ENCODE measurements around the gene EFCAB8. TPM values are rescaled to one million over a fixed set of nuclear protein-coding genes. Genes with fewer than 3 reads are reported as not detected.
"Not testable (repeated sequence)": the region's sequence is repeated elsewhere in the genome, so short reads cannot be mapped to it uniquely, and the experiment has no call there.

Gene EFCAB8
- total and polyA plus RNA-seq, 4 donors: 0.10 to 0.36 (median 0.20) TPM

DNA sequence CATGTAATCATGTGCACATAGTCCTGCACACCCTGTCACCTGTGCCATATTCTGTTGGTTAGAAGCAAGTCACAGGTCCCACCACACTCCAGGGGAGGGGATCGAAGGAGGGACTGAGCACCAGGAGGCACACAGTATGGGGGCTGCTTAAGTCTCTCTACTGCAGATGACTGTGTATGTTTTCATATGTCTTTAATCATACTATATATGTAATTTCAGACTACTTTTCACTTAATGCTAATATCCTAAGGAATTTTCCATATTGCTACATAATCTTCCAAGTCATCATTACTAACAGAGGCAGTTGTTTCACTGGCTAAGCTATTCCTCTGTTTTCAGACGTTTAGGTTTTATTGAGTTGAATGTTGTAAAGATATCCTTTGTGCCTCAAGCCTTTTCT, 10.8 kb downstream of the EFCAB8 start:
- no peaks in the 10 kb centered on the region for H3K4me1 ChIP-seq (ENCODE audit: control insufficient read depth, insufficient read depth, low read length)
- H3K36me3 ChIP-seq (ENCODE audit: control insufficient read depth, insufficient read depth, low read length): no peaks in the 10 kb centered on the region
- H3K4me3 ChIP-seq (ENCODE audit: low read depth, low read length): no peak overlapping the region
- no peaks in the 10 kb centered on the region for H3K27me3 ChIP-seq (ENCODE audit: control insufficient read depth, insufficient read depth, low read length)
- no peak overlapping the region for H3K27ac ChIP-seq (ENCODE audit: low read depth, low read length)
- no peaks in the 10 kb centered on the region for H3K9me3 ChIP-seq (ENCODE audit: control insufficient read depth, insufficient read depth, low read length)
- no peak for DNase-seq (ENCODE audit: low read depth in 4 of 6, low spot score in 6 of 6)
- no CpG with 5 or more reads among the region's 2 CpGs for WGBS (ENCODE audit: insufficient coverage)

DNA sequence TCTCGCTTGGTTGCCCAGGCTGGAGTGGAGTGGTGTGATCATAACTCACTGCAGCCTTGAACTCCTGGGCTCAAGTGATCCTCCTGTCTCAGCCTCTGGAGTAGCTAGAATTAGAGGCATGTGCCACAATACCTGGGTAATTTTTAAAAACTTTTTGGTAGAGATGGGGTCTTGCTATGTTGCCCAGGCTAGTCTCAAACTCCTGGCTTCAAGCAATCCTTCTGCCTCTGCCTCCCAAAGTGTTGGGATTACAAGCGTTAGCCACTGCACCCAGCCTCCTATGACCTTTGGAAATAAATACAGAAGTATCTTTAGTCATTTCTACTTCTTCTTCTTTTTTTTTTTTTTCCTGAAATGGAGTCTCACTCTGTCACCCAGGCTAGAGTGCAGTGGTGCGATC, 11.8 kb downstream of the EFCAB8 start:
- H3K4me1 ChIP-seq (ENCODE audit: control insufficient read depth, insufficient read depth, low read length); H3K27me3 ChIP-seq (ENCODE audit: control insufficient read depth, insufficient read depth, low read length); H3K36me3 ChIP-seq (ENCODE audit: control insufficient read depth, insufficient read depth, low read length); H3K27ac ChIP-seq (ENCODE audit: low read depth, low read length); H3K4me3 ChIP-seq (ENCODE audit: low read depth, low read length); H3K9me3 ChIP-seq (ENCODE audit: control insufficient read depth, insufficient read depth, low read length); DNase-seq (ENCODE audit: low read depth in 4 of 6, low spot score in 6 of 6): not testable (repeated sequence)
- WGBS (ENCODE audit: insufficient coverage): 100% methylated on average over 1 of the region's 3 CpGs

DNA sequence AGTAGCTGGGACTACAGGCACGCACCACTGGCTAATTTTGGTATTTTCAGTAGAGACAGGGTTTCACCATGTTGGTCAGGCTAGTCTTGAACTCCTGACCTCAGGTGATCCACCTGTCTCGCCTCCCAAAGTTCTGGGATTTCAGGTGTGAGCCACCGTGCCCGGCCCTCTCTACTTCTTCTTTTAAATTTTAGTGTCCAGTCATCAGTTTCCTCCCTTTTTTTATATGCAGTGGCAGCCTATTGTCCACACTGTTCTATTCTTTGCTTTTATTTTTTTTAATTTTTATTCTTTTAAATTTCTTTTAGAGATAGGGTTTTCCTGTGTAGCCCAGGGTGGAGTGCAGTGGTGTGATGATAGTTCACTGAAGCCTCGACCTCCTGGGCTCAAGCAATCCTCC, 12.3 kb downstream of the EFCAB8 start:
- WGBS (ENCODE audit: insufficient coverage): 95% methylated on average over 4 of the region's 5 CpGs
- Histone ChIP-seq H3K27ac (ENCODE audit: low read depth, low read length) (no peak overlapping the region), H3K4me3 (ENCODE audit: low read depth, low read length) (no peak overlapping the region), H3K36me3 (ENCODE audit: control insufficient read depth, insufficient read depth, low read length) (no peaks in the 10 kb centered on the region), H3K27me3 (ENCODE audit: control insufficient read depth, insufficient read depth, low read length) (no peaks in the 10 kb centered on the region), H3K9me3 (ENCODE audit: control insufficient read depth, insufficient read depth, low read length) (no peaks in the 10 kb centered on the region), H3K4me1 (ENCODE audit: control insufficient read depth, insufficient read depth, low read length) (no peaks in the 10 kb centered on the region)
- DNase-seq (ENCODE audit: low read depth in 4 of 6, low spot score in 6 of 6): no peak

DNA sequence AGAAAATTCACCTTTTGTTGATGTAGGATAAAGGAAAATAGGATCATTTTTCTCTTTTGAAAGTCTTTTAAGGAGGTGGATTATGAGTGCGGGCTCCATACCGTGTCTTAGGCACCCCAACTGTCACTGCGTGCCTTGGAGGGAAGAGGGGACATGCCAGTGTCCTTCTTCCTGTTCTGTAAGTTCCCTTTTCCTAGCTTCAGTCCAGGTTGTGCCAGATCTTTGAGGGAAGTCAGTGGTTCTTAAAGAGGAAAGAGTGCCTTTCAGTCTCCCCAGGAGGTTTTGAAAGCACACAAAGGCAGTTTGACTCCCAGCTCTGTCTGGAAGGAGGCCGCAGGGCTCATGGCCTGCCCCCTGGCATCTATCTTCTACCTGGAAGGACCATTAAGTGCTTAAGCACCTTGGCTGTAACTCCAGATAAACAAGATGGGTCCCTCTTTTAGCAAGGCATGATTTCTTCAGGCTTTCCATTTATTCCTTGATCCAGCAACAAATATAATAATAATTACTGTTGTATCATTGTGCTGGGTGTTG, 13.0 kb downstream of the EFCAB8 start:
- no peaks in the 10 kb centered on the region for H3K4me1 ChIP-seq (ENCODE audit: control insufficient read depth, insufficient read depth, low read length)
- H3K9me3 ChIP-seq (ENCODE audit: control insufficient read depth, insufficient read depth, low read length): no peaks in the 10 kb centered on the region
- H3K27ac ChIP-seq (ENCODE audit: low read depth, low read length): no peak overlapping the region
- H3K36me3 ChIP-seq (ENCODE audit: control insufficient read depth, insufficient read depth, low read length): no peaks in the 10 kb centered on the region
- H3K27me3 ChIP-seq (ENCODE audit: control insufficient read depth, insufficient read depth, low read length): no peaks in the 10 kb centered on the region
- H3K4me3 ChIP-seq (ENCODE audit: low read depth, low read length): no peak overlapping the region
- 84% methylated on average over 4 of the region's 4 CpGs for WGBS (ENCODE audit: insufficient coverage)
- no peak for DNase-seq (ENCODE audit: low read depth in 4 of 6, low spot score in 6 of 6)

DNA sequence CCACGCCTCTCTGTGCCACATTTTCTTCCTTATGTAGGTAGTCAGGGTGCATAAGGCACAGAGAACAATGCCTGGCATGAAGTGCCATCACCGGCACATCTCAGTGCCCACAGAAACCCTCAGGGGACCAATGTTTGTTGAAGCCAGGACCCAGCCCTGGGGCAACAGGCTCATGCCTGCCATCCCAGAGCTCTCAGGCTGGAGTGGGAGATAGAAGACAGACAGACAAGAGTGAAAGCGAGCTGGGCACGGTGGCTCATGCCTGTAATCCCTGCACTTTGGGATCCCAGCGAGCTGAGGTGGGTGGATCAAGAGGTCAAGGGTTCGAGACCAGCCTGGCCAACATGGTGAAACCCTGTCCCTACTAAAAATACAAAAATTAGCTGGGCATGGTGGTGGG, 13.5 kb downstream of the EFCAB8 start:
- no peak overlapping the region for H3K4me3 ChIP-seq (ENCODE audit: low read depth, low read length)
- H3K27me3 ChIP-seq (ENCODE audit: control insufficient read depth, insufficient read depth, low read length): no peaks in the 10 kb centered on the region
- no peak overlapping the region for H3K27ac ChIP-seq (ENCODE audit: low read depth, low read length)
- H3K4me1 ChIP-seq (ENCODE audit: control insufficient read depth, insufficient read depth, low read length): no peaks in the 10 kb centered on the region
- no peak for DNase-seq (ENCODE audit: low read depth in 4 of 6, low spot score in 6 of 6)
- H3K9me3 ChIP-seq (ENCODE audit: control insufficient read depth, insufficient read depth, low read length): no peaks in the 10 kb centered on the region
- 100% methylated on average over 2 of the region's 6 CpGs for WGBS (ENCODE audit: insufficient coverage)
- H3K36me3 ChIP-seq (ENCODE audit: control insufficient read depth, insufficient read depth, low read length): no peaks in the 10 kb centered on the region

DNA sequence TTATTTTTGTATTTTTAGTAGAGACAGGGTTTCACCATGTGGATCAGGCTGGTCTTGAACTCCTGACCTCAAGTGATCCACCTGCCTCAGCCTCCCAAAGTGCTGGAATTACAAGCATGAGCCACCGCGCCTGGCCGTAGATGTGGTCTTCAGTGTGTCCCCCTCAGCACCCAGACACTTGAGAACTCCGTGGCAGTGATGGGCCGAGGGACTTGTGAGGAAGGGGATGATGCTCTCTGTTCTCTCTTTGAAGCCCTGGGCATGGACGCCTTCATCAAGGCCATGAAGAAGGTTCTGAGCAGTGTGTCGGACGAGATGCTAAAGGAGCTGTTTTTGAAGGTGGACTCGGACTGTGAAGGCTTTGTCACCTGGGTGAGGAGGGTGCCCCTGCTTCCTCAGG, 16.9 kb downstream of the EFCAB8 start:
- H3K4me3 ChIP-seq (ENCODE audit: low read depth, low read length): no peak overlapping the region
- H3K27me3 ChIP-seq (ENCODE audit: control insufficient read depth, insufficient read depth, low read length): no peaks in the 10 kb centered on the region
- no peaks in the 10 kb centered on the region for H3K9me3 ChIP-seq (ENCODE audit: control insufficient read depth, insufficient read depth, low read length)
- no peak for DNase-seq (ENCODE audit: low read depth in 4 of 6, low spot score in 6 of 6)
- no peaks in the 10 kb centered on the region for H3K4me1 ChIP-seq (ENCODE audit: control insufficient read depth, insufficient read depth, low read length)
- H3K27ac ChIP-seq (ENCODE audit: low read depth, low read length): no peak overlapping the region
- H3K36me3 ChIP-seq (ENCODE audit: control insufficient read depth, insufficient read depth, low read length): no peaks in the 10 kb centered on the region
- WGBS (ENCODE audit: insufficient coverage): 90% methylated on average over 6 of the region's 9 CpGs

DNA sequence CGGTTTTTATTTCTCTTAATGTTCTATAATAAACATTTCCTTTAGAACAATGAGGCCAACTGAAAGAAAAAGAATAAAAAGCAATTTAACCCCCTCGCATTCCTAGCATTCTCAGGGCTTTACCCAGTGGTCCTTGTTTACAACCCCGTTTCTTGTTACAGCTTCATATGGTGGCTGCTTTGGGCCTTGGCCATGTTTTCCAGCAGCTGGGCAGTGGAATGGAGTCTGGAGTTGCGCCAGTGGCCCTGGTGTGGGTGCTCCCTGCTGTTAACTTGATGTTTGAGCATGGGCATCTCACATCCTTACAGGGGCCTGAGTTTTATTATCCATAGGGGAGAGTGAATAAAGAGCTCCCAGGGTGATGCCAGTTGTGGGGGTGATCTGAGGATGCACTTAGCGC, 18.8 kb downstream of the EFCAB8 start:
- DNase-seq (ENCODE audit: low read depth in 4 of 6, low spot score in 6 of 6): peak in 2 of 6 donors; percentile 35 to 39
- Histone ChIP-seq H3K27me3 (ENCODE audit: control insufficient read depth, insufficient read depth, low read length) (no peaks in the 10 kb centered on the region), H3K9me3 (ENCODE audit: control insufficient read depth, insufficient read depth, low read length) (no peaks in the 10 kb centered on the region), H3K4me1 (ENCODE audit: control insufficient read depth, insufficient read depth, low read length) (no peaks in the 10 kb centered on the region), H3K4me3 (ENCODE audit: low read depth, low read length) (no peak overlapping the region), H3K27ac (ENCODE audit: low read depth, low read length) (no peak overlapping the region), H3K36me3 (ENCODE audit: control insufficient read depth, insufficient read depth, low read length) (no peaks in the 10 kb centered on the region)
- WGBS (ENCODE audit: insufficient coverage): 58% methylated on average over 4 of the region's 5 CpGs

DNA sequence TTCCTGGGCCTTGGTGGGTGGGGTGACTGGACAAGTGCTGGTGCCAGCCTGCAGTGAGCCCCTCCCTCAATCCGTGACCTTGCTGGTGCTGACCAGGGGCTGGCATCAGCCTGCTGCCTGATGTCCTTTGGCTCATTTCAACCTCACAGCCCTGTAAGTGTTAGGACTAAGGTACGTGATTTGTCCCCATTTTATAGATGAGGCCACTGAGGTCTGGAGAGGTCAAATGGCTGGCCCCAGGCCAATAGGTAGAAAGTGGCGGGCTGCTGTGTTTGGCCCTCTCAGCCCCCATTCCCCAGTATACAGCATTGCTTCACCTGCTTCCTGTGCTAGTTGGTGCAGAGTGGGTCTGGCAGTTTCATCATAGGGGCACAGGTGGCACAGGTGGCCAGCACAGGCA, 20.1 kb downstream of the EFCAB8 start:
- Histone ChIP-seq H3K4me3 (ENCODE audit: low read depth, low read length) (no peak overlapping the region), H3K36me3 (ENCODE audit: control insufficient read depth, insufficient read depth, low read length) (no peaks in the 10 kb centered on the region), H3K4me1 (ENCODE audit: control insufficient read depth, insufficient read depth, low read length) (no peaks in the 10 kb centered on the region), H3K27ac (ENCODE audit: low read depth, low read length) (no peak overlapping the region), H3K27me3 (ENCODE audit: control insufficient read depth, insufficient read depth, low read length) (no peaks in the 10 kb centered on the region), H3K9me3 (ENCODE audit: control insufficient read depth, insufficient read depth, low read length) (no peaks in the 10 kb centered on the region)
- 95% methylated on average over 2 of the region's 3 CpGs for WGBS (ENCODE audit: insufficient coverage)
- no peak for DNase-seq (ENCODE audit: low read depth in 4 of 6, low spot score in 6 of 6)

DNA sequence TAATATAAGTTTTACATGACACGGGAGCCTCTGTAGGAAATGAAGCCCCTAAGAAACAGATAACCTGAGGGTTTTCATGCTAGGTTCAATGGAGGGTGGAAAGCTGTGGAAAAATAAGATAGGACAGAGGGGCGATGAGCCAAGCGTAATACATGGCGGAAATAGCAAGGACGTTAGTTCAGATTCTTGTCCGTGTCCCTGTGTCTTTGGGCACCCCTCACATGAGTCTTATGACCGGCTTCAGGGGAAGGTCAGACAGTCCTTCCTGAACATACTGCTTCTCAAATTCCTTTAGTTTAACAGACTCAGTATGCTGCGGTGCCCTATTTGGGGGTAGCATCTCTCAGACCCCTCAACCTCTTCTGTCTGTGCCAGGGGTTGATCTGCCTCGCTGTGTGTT, 20.8 kb downstream of the EFCAB8 start:
- WGBS (ENCODE audit: insufficient coverage): 91% methylated on average over 9 of the region's 9 CpGs
- no peak overlapping the region for H3K4me3 ChIP-seq (ENCODE audit: low read depth, low read length)
- DNase-seq (ENCODE audit: low read depth in 4 of 6, low spot score in 6 of 6): no peak
- H3K4me1 ChIP-seq (ENCODE audit: control insufficient read depth, insufficient read depth, low read length): no peaks in the 10 kb centered on the region
- no peaks in the 10 kb centered on the region for H3K27me3 ChIP-seq (ENCODE audit: control insufficient read depth, insufficient read depth, low read length)
- no peaks in the 10 kb centered on the region for H3K36me3 ChIP-seq (ENCODE audit: control insufficient read depth, insufficient read depth, low read length)
- no peak overlapping the region for H3K27ac ChIP-seq (ENCODE audit: low read depth, low read length)
- H3K9me3 ChIP-seq (ENCODE audit: control insufficient read depth, insufficient read depth, low read length): no peaks in the 10 kb centered on the region

DNA sequence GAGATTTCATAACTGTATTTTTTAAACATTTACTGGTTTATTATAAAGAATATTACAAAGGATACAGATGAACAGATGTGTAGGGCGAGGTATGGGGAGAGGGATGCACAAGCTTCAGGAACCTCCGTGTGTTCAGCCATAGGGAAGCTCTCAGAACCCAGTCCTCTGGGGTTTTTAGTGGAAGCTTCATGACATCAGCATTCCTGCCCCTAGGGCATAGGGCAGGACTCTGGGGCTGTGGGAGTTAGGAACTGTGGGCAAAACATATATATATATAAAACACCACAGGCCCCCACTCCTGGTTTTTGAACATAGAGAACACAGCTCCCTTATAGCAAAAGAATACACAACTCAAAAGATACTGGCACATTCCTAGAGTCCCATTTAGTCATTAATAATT, 21.9 kb downstream of the EFCAB8 start:
- no peaks in the 10 kb centered on the region for H3K4me1 ChIP-seq (ENCODE audit: control insufficient read depth, insufficient read depth, low read length)
- DNase-seq (ENCODE audit: low read depth in 4 of 6, low spot score in 6 of 6): no peak
- no peaks in the 10 kb centered on the region for H3K36me3 ChIP-seq (ENCODE audit: control insufficient read depth, insufficient read depth, low read length)
- 88% methylated on average over 2 of the region's 2 CpGs for WGBS (ENCODE audit: insufficient coverage)
- H3K27ac ChIP-seq (ENCODE audit: low read depth, low read length): no peak overlapping the region
- no peak overlapping the region for H3K4me3 ChIP-seq (ENCODE audit: low read depth, low read length)
- H3K9me3 ChIP-seq (ENCODE audit: control insufficient read depth, insufficient read depth, low read length): no peaks in the 10 kb centered on the region
- no peaks in the 10 kb centered on the region for H3K27me3 ChIP-seq (ENCODE audit: control insufficient read depth, insufficient read depth, low read length)

Measured in spinal cord (tissue), 10 donors.